HepG2 (cell line): Measurements from ENCODE around the gene RNASE13. TPM values are rescaled to one million over a fixed set of nuclear protein-coding genes. Genes with fewer than 3 reads are reported as not detected.
A peak's percentile ranks its signal among the peaks of the same experiment; 100 is the strongest.

ENCODE experiments used
- ATAC-seq: fragments of 200-7000 bp; cut with Tn5 transposase; 3 replicates; pipeline ENCODE4 v1.9.1; 2020; ENCODE audit warnings: mild to moderate bottlenecking, moderate library complexity
- BruUV-seq: library from RNA; stranded (reverse); fragments of 400-500 nt; replicated peaks from 2 replicates; lab custom pipeline; 2021; lab: Mats Ljungman, UMichigan
- CTCF ChIA-PET: fragments of 300-600 bp; formaldehyde crosslinking; extraction: SDS; loops from one replicate; lab custom pipeline; 2021; ENCODE audit warnings: low total read pairs, inconsistent platforms, low intra/inter-chr PET ratio; lab: Yijun Ruan, JAX
- POLR2A ChIA-PET: fragments of 350-600 bp; sonication (Branson Sonifier 250); formaldehyde crosslinking; loops from one replicate; lab custom pipeline; 2020; ENCODE audit warnings: antibody characterized with exemption, inconsistent platforms; lab: Yijun Ruan, JAX
- DNase-seq: peaks from one replicate; pipeline ENCODE4 v3.0.0-alpha.2; 2015; ENCODE audit warnings: low spot score
- FAIRE-seq: peaks from 3 replicates; lab custom pipeline; 2011; peaks lifted over from hg19 to GRCh38; lab: Jason Lieb, UNC
- H2AFZ ChIP-seq: one replicate; pipeline ENCODE4 v1.6.1; 2011; ENCODE audit warnings: low read length, inconsistent platforms
- H3K27ac ChIP-seq: fragments of 300-600 bp; 3 replicates; pipeline ENCODE4 v1.8.0; 2011; ENCODE audit warnings: mixed run types, mild to moderate bottlenecking, mixed read lengths, low read length, inconsistent platforms; ENCODE audit not compliant: insufficient read depth; ENCODE audit errors: extremely low read length
- H3K27me3 ChIP-seq, 2 experiments: fragments of 200-600 bp in 1 of 2; 2 replicates in 1 of 2; 3 replicates in 1 of 2; pipeline versions ENCODE4 v1.6.0 to v1.8.0; 2011; ENCODE audit warnings: low read length in 2 of 2, mild to moderate bottlenecking in 2 of 2, moderate library complexity in 2 of 2, inconsistent platforms in 1 of 2; ENCODE audit not compliant: insufficient read depth in 2 of 2, control insufficient read depth in 1 of 2
- H3K36me3 ChIP-seq, 2 experiments: fragments of 200-600 bp in 1 of 2; replicated peaks in 1 of 2; 2 replicates in 1 of 2; 3 replicates in 1 of 2; pipeline versions ENCODE4 v1.5.1 to v1.8.0; 2011; ENCODE audit warnings: low read length in 2 of 2, inconsistent platforms in 1 of 2; ENCODE audit not compliant: insufficient read depth in 2 of 2, control insufficient read depth in 1 of 2
- H3K4me1 ChIP-seq: 2 replicates; pipeline ENCODE4 v1.5.1; 2012; ENCODE audit warnings: low read length, inconsistent platforms; ENCODE audit not compliant: insufficient read depth
- H3K4me2 ChIP-seq: 2 replicates; pipeline ENCODE4 v1.6.0; 2011; ENCODE audit warnings: low read depth, low read length, inconsistent platforms
- H3K4me3 ChIP-seq, 3 experiments: fragments of 200-600 bp in 1 of 3; sonication (generic), shearing (Covaris generic) in 1 of 3; replicated peaks in 1 of 3; 2 replicates each; pipeline ENCODE4 v1.5.1; 2011 to 2016; ENCODE audit warnings: low read length in 3 of 3, inconsistent platforms in 2 of 3, low read depth in 2 of 3, mild to moderate bottlenecking in 2 of 3, control low read depth in 1 of 3, mixed read lengths in 1 of 3; ENCODE audit not compliant: insufficient read depth in 1 of 3
- H3K79me2 ChIP-seq: one replicate; pipeline ENCODE4 v1.6.1; 2011; ENCODE audit warnings: low read length, inconsistent platforms; ENCODE audit not compliant: insufficient read depth
- H3K9ac ChIP-seq: 2 replicates; pipeline ENCODE4 v1.6.0; 2011; ENCODE audit warnings: mild to moderate bottlenecking, low read depth, low read length, inconsistent platforms; ENCODE audit not compliant: insufficient read depth
- H3K9me3 ChIP-seq: 2 replicates; pipeline ENCODE4 v1.5.1; 2012; ENCODE audit warnings: mild to moderate bottlenecking, low read length
- H4K20me1 ChIP-seq: 2 replicates; pipeline ENCODE4 v1.6.0; 2011; ENCODE audit warnings: inconsistent platforms, mild to moderate bottlenecking, low read length, moderate library complexity; ENCODE audit not compliant: insufficient read depth
- HIVEP1 ChIP-seq: sonication (generic); formaldehyde crosslinking; IDR thresholded peaks from 2 replicates; pipeline ENCODE4 v1.4.0; 2020; ENCODE audit warnings: mild to moderate bottlenecking, missing genetic modification reagents
- LCORL ChIP-seq, 2 experiments: fragments of 450-650 bp in 1 of 2; sonication (generic) in 1 of 2; formaldehyde crosslinking in 1 of 2; IDR thresholded peaks; 2 replicates each; pipeline versions ENCODE4 v1.5.0 to v1.6.1; 2017 to 2020; ENCODE audit warnings: antibody characterized with exemption in 1 of 2, missing genetic modification reagents in 1 of 2
- ZNF10 ChIP-seq: sonication (generic); formaldehyde crosslinking; IDR thresholded peaks from 2 replicates; pipeline ENCODE4 v1.4.0; 2020; ENCODE audit warnings: mild to moderate bottlenecking, low read depth, missing genetic modification reagents, borderline replicate concordance
- ZNF678 ChIP-seq: sonication (generic); formaldehyde crosslinking; IDR thresholded peaks from 2 replicates; pipeline ENCODE4 v1.4.0; 2020; ENCODE audit warnings: mild to moderate bottlenecking, missing genetic modification reagents
- WGBS: methylation state at CpG from one replicate; pipeline ENCODE4 v1.1.6; 2017; ENCODE audit warnings: low lambda C conversion rate; 5-methylcytosine and 5-hydroxymethylcytosine counted together
- in situ Hi-C: cut with HindIII; loops from 2 replicates; pipeline ENCODE4 v1.10.0; 2017; ENCODE audit warnings: low pct_unique_long_range_greater_than_20kb; ENCODE audit not compliant: extremely low pct_ligation_motif_present
- intact Hi-C: fragments of 100-400 bp; cut with micrococcal nuclease; formaldehyde crosslinking; loops from one replicate; pipeline ENCODE4 v1.10.0; 2022; ENCODE audit not compliant: unreplicated experiment
- polyA plus RNA-seq, 8 experiments: library from polyadenylated mRNA; depleted of rRNA in 3 of 8; stranded (reverse) in 7 of 8; unstranded in 1 of 8; fragments of >200 nt; fragmentation: Illumina TruSeq in 4 of 8; extraction: Trizol in 4 of 8; gene quantifications; 2 replicates each; pipeline versions ENCODE4 v1.2.1 to v1.2.3, GENCODE V29; 2011 to 2016; ENCODE audit warnings: low read depth in 4 of 8, missing spikeins in 1 of 8, mixed read lengths in 1 of 8; ENCODE audit not compliant: insufficient read depth in 1 of 8
- total RNA-seq, 5 experiments: library from RNA; depleted of rRNA; stranded (reverse); fragments of >200 nt; fragmentation: Illumina TruSeq; extraction: Trizol; gene quantifications; 2 replicates each; pipeline ENCODE4 v1.2.3, GENCODE V29; 2016; ENCODE audit warnings: low read depth in 1 of 5
- TF ChIP-seq, protein P1 (sequence below): sonication (generic); formaldehyde crosslinking; IDR thresholded peaks from 2 replicates; pipeline ENCODE4 v1.4.0; 2020; ENCODE audit warnings: mild to moderate bottlenecking, missing genetic modification reagents
- TF ChIP-seq, protein P2 (sequence below): sonication (generic); formaldehyde crosslinking; IDR thresholded peaks from 2 replicates; pipeline ENCODE4 v1.5.1; 2020; ENCODE audit warnings: mild to moderate bottlenecking, missing genetic modification reagents, borderline replicate concordance
- TF ChIP-seq, protein P3 (sequence below): IDR thresholded peaks from 2 replicates; pipeline ENCODE4 v1.6.1; 2016; ENCODE audit warnings: missing compliant biosample characterization, missing genetic modification reagents, borderline replicate concordance

Gene RNASE13
- total and polyA plus RNA-seq, 2 of the 13 experiments (the other 11 are each of a cell fraction or from before 2014, with no cell fraction given) = 1.0 TPM; not detected in 1

DNA sequence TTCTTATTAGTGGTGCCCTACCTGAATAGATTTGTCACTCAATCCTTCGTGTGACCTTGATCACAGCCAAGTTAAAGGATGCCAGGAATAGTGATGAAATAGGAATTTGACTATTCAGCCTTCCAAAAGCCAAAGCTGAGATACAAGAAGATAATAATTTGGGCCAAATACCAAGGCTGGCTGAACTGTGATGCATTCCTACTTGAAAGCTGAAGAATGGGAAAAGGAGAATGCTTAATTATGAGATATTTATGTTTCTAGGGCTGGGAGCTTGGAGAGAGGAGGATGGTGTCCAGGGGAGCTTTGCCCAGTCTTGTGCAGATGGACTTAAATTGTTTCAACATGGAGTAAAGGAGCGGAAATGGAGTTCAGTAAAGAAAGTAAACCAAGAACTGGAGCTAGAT lies 12.8 kb upstream of the RNASE13 start:
- Histone ChIP-seq H3K36me3 (no peaks in the 10 kb centered on the region), H3K27me3 (no peaks in the 10 kb centered on the region), H3K79me2 (no peaks in the 10 kb centered on the region), H3K9me3 (no peaks in the 10 kb centered on the region), H3K4me2 (no peak overlapping the region), H4K20me1 (no peaks in the 10 kb centered on the region), H3K9ac (no peak overlapping the region), H3K27ac (peak overlapping the region; percentile 33), H3K4me1 (peaks cover 83% of the 10 kb centered on the region), H2AFZ (no peak overlapping the region), H3K4me3 (no peak overlapping the region)
- no peak for ATAC-seq
- in situ Hi-C loops = no loop called here
- intact Hi-C loops = no loop called here
- 95% methylated on average over 2 of the region's 2 CpGs for WGBS
- no peak for FAIRE-seq
- POLR2A ChIA-PET = interaction anchor here (0.7 to 4.9 kb wide), 10 partner anchors 8 to 365 kb away, joined by 4 to 26 read pairs (median 7); partner anchors contain the start of genes ARHGEF40 and NDRG2
- CTCF ChIA-PET = no interaction called here
- no TSS peak for BruUV-seq
- no peak for DNase-seq
- no peak for TF ChIP-seq HIVEP1
- TF ChIP-seq LCORL (IDR thresholded peaks at IDR 0.05) = no peak
- no peak for TF ChIP-seq LCORL (CRISPR knock-in tag; IDR thresholded peaks at IDR 0.05)
- TF ChIP-seq, protein P1, sequence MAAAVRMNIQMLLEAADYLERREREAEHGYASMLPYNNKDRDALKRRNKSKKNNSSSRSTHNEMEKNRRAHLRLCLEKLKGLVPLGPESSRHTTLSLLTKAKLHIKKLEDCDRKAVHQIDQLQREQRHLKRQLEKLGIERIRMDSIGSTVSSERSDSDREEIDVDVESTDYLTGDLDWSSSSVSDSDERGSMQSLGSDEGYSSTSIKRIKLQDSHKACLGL (CRISPR knock-in tag) = no peak
- TF ChIP-seq, protein P2, sequence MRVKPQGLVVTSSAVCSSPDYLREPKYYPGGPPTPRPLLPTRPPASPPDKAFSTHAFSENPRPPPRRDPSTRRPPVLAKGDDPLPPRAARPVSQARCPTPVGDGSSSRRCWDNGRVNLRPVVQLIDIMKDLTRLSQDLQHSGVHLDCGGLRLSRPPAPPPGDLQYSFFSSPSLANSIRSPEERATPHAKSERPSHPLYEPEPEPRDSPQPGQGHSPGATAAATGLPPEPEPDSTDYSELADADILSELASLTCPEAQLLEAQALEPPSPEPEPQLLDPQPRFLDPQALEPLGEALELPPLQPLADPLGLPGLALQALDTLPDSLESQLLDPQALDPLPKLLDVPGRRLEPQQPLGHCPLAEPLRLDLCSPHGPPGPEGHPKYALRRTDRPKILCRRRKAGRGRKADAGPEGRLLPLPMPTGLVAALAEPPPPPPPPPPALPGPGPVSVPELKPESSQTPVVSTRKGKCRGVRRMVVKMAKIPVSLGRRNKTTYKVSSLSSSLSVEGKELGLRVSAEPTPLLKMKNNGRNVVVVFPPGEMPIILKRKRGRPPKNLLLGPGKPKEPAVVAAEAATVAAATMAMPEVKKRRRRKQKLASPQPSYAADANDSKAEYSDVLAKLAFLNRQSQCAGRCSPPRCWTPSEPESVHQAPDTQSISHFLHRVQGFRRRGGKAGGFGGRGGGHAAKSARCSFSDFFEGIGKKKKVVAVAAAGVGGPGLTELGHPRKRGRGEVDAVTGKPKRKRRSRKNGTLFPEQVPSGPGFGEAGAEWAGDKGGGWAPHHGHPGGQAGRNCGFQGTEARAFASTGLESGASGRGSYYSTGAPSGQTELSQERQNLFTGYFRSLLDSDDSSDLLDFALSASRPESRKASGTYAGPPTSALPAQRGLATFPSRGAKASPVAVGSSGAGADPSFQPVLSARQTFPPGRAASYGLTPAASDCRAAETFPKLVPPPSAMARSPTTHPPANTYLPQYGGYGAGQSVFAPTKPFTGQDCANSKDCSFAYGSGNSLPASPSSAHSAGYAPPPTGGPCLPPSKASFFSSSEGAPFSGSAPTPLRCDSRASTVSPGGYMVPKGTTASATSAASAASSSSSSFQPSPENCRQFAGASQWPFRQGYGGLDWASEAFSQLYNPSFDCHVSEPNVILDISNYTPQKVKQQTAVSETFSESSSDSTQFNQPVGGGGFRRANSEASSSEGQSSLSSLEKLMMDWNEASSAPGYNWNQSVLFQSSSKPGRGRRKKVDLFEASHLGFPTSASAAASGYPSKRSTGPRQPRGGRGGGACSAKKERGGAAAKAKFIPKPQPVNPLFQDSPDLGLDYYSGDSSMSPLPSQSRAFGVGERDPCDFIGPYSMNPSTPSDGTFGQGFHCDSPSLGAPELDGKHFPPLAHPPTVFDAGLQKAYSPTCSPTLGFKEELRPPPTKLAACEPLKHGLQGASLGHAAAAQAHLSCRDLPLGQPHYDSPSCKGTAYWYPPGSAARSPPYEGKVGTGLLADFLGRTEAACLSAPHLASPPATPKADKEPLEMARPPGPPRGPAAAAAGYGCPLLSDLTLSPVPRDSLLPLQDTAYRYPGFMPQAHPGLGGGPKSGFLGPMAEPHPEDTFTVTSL (CRISPR knock-in tag) = no peak
- no peak for TF ChIP-seq ZNF10 (CRISPR knock-in tag)
- TF ChIP-seq, protein P3, sequence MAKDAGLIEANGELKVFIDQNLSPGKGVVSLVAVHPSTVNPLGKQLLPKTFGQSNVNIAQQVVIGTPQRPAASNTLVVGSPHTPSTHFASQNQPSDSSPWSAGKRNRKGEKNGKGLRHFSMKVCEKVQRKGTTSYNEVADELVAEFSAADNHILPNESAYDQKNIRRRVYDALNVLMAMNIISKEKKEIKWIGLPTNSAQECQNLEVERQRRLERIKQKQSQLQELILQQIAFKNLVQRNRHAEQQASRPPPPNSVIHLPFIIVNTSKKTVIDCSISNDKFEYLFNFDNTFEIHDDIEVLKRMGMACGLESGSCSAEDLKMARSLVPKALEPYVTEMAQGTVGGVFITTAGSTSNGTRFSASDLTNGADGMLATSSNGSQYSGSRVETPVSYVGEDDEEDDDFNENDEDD (CRISPR knock-in tag) = no peak
- no peak for TF ChIP-seq ZNF678 (CRISPR knock-in tag)
